GM19468 (cell line): ENCODE measurements around the gene HERC3.

ENCODE experiments used
- ATAC-seq: cut with Tn5 transposase; IDR thresholded peaks from one replicate; pipeline ENCODE4 v1.9.1; 2021; ENCODE audit warnings: mild to moderate bottlenecking, moderate library complexity, moderate number of reproducible peaks; ENCODE audit not compliant: unreplicated experiment; ENCODE audit errors: extremely low read depth

The HERC3 gene

DNA sequence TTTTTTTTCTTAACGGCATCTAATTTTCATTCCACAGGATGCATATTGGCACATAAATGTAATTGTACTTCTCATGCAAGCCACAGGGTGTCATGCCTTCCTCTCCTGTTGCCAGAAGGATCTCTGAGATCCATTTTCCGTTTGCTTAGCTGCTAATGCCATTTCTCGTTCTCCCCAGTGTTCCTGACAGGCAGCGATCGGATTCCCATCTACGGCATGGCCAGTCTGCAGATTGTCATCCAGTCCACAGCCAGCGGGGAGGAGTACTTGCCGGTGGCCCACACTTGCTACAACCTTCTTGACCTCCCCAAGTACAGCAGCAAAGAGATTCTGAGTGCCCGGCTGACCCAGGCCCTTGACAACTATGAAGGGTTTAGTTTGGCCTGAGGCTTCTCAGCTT lies 114.3 kb downstream of the HERC3 start:
- ATAC-seq: no peak

GRCh38 chr4:88709989-88710388 lies 117.7 kb downstream of the HERC3 start:
- ATAC-seq: no peak

GRCh38 chr4:88713782-88714181 lies 121.5 kb downstream of the HERC3 start:
- no peak for ATAC-seq

DNA sequence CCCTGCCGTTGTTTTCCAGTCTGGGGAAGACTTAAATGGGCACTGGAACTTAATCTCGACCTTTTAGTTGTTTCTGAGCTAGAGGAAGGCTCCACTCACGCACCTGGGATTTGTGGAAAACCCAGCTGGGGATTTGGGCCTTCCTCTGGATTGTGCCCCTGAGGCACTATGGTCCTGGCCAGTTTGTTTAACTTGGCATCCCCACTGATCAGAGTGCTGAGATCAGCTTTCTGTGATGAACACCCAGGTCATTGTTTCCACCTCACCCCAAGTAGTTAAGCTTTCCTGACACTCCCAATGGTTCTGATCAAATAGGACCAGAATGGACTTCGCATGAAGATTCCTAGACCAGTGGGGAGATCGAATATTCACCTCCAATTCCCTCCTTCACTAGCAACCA lies 125.8 kb downstream of the HERC3 start:
- no peak for ATAC-seq

GRCh38 chr4:88719381-88719780 lies 127.1 kb downstream of the HERC3 start:
- ATAC-seq: no peak

- ATAC-seq: no peak
These were observed 128.5 kb downstream of the HERC3 start for GRCh38 chr4:88720451-88721428.

DNA sequence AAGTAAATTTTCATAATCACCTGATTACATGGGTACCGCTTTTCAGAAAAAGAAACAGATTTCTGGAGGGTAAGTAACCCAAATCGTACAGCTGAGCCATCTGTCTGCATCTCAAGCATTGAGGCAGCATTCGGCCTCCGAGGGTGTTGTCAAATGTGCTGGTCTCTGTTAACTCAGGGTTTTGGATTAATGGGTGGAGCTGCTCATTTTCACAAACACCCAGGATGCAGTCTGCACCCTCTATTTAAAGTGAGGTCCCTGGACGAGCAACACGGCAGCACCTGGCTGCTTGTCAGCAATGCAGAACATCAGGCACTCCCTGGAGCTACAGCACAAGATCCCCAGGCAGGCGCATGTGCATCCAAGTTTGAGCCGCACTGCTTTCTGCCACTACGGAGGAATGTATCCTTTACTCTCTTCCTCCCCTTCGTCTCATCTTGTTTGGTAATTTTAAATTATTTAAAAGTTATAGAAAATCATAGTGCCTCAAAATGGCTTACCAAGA lies 130.0 kb downstream of the HERC3 start:
- no peak for ATAC-seq

DNA sequence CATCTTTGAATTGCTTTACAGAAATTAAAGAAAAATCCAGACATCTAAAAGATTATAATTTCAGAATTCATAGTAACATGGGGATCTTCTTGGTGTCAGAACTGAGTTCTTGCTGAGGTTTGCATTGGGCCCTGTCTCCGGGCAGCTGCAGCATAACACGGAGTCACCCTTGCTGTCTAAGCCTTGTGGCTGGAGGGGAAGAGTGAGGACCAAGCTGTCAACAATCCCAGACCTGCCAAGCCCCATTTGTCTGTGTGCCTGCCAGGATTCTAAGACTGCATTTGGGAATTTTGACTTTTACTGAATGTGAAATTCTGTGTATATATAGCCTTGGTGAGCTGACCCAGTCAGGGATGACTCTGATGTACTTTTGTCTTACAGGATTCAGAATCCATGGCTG lies 130.5 kb downstream of the HERC3 start:
- no peak for ATAC-seq

DNA sequence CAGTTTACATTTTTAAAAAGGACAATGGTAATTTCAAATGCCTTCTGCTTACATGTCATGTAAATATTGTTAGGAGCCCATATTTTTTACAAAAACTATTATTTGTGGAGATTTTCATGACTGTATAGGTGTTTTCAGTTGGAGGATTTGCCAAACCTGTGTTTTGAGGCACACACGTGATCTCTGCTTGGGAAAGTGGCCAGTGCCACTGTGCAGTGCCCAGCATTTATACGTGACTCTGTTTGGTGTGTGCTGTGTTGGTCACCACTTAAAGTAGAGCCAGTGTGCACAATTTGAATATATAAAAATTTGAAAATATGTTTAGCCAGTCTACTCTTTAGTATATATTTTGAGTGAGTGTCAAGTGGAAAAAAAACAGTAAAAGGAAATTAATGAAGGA lies 132.1 kb downstream of the HERC3 start:
- ATAC-seq: no peak

DNA sequence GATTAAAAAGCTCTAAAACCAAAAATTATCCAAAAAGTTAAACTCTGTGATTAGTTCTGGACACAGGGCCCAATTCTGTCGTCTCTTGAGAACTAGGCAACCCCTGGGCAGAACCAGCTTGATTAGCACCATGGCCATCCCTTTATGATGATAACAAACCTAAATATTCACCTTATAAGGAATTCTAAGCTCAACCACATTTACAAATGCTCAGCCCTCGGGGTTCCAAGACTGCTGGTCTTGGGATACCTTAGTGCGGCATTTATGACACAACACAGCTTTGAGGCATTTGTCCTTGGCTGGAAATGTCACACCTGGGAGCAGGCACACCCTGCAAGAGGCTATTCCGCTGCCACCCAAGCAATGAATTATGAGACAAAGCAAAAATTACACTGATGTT lies 132.9 kb downstream of the HERC3 start:
- ATAC-seq: no peak

DNA sequence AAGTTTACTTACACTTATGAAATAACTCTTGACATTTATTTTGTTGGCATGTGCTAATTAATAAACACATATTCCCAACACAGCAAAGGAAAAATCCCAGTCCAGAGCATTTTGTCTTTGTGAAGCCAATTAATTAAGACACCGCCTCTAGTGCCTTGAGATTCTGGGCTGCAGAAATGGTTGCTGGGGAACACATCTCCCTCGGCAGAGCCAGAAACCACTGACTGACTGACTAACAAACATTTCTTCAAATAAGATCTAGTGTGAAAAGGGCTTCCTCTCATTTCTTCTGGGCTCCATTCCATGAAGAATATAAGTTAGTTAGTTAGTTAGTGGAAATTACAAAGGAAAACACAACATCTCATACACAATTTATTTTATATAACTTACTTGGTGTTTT lies 133.7 kb downstream of the HERC3 start:
- no peak for ATAC-seq

DNA sequence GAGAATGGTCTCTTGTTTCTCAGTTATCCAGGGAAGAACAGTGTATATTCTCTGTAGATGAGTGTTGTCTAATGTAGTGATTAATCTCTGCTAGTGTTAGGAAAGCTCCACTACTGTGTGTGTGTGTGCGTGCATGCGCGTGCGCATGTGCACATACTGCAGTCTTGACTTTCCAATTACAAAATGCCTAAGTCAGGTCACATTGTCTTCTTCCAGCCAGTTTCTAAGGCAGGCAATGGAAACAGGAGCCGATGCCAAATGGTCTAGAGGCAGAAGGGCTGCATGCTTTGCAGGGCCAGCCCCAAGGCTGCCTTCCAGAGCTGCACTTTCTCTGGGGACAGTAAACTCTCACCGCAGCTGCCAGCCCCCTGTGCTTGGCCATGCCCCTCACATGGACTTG lies 135.9 kb downstream of the HERC3 start:
- no peak for ATAC-seq

GRCh38 chr4:88729146-88729760 lies 137.0 kb downstream of the HERC3 start:
- ATAC-seq: no peak

- ATAC-seq: no peak
These were observed 138.5 kb downstream of the HERC3 start for GRCh38 chr4:88730811-88731210.

DNA sequence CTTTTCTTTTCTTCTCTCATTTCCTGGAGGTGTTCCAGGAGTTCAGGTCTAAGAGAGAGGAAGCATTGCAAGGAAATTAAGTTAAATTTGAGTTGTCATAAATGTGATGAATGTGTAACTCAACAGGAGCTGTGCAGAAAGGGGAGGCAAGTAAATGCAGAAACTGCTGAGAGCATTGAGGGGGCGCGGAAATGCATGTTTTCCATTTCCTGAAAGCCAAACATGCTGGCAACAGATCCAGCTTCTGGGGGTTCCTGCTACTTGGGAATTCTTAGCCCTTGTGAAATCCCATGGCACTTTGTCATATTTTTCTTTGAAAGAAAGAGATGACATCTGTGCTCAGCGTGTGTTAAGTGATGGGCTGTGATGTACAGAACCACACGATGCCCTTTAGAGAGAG lies 139.1 kb downstream of the HERC3 start:
- no peak for ATAC-seq

- no peak for ATAC-seq
These were observed 140.6 kb downstream of the HERC3 start for GRCh38 chr4:88732714-88733368.

- ATAC-seq: no peak
These were observed 142.2 kb downstream of the HERC3 start for GRCh38 chr4:88734403-88734949.

DNA sequence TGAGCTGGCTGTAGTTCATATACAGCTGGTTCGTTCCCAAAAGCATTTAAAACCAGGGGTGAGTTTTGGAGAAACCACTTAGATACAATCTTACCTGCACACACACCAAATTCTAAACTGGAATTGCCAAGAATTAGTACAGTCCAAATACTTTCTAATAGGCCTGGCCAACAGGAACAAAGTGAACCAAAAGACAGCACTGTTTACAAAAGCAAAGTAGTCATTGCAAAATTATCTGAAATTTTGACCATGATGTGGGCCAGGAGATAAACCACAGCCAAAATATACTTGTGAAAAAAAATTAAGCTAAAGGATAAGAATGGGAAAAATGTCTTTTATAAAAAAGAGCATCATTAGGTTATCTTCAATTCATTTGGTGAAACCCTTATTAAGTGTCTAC lies 143.3 kb downstream of the HERC3 start:
- no peak for ATAC-seq

DNA sequence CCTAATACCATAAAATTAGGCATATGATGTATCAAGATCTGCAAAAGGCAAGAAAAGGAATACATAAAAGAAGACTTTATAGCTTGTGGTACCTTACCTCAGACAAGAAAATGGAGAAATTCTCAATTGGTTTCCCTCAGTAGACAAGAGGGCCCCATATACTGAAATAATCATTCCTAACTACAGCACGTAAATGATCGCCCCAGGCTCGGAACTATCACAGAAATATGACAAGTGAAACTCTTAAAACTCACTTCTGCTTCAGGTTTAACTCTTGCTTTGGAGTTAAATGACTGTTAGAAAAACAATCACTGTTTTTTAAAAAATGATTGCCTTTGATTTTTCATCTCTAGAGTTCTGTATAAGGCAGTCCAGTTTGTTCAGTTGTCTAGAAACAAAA lies 144.0 kb downstream of the HERC3 start:
- ATAC-seq: no peak

GRCh38 chr4:88737307-88737941 lies 145.1 kb downstream of the HERC3 start:
- peak; percentile 69 for ATAC-seq
